Testis (tissue), 2 donors: ENCODE results near the gene CTNNB1.

Experiments
- POLR2A ChIP-seq: fragments of 450-650 bp; IDR thresholded peaks from one replicate; pipeline ENCODE4 v1.6.1; 2017; ENCODE audit warnings: antibody characterized with exemption, mild to moderate bottlenecking, moderate library complexity
- TF ChIP-seq, protein P1 (sequence below), 3 experiments: fragments of 450-650 bp in 2 of 3; fragments of 200-600 bp in 1 of 3; sonication (generic) in 1 of 3; IDR thresholded peaks; one replicate each; pipeline ENCODE4 v1.5.1; 2016 to 2019; ENCODE audit warnings: antibody characterized with exemption in 3 of 3, mild to moderate bottlenecking in 2 of 3, moderate library complexity in 1 of 3

DNA sequence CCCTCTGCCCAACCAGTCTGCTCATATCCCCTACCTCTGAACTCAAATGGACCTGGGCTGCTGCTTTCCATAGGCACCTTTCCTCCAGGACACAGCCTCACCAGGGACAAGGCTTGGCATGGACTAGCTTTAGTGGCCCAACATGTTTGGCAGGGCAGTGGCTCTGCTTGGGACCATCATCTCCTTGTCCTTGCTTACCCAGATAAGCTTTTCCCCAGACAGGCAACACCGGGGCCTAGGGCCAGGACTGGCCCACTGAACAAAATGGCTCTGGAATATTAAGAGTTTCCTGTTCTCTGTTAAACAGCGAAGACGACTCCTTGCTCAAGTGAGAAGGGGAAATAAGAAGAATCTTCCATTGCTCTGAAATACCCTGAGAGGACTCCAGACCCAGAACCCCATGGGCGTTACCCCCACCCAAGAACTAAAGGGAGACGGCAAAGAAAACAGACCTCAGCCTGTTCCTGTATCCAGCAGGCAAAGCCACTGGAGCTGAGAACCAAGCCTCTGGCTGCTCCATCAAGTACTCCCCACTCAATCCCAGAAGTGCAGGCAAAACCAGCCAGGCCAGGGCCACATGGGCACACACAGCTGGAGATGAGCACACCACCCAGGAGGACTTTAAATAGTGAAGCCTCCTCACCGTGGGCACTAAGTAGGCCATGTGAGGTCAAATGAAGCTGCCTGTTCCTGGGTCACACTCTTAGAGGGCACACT, 45.5 kb downstream of the CTNNB1 start:
- TF ChIP-seq, protein P1, sequence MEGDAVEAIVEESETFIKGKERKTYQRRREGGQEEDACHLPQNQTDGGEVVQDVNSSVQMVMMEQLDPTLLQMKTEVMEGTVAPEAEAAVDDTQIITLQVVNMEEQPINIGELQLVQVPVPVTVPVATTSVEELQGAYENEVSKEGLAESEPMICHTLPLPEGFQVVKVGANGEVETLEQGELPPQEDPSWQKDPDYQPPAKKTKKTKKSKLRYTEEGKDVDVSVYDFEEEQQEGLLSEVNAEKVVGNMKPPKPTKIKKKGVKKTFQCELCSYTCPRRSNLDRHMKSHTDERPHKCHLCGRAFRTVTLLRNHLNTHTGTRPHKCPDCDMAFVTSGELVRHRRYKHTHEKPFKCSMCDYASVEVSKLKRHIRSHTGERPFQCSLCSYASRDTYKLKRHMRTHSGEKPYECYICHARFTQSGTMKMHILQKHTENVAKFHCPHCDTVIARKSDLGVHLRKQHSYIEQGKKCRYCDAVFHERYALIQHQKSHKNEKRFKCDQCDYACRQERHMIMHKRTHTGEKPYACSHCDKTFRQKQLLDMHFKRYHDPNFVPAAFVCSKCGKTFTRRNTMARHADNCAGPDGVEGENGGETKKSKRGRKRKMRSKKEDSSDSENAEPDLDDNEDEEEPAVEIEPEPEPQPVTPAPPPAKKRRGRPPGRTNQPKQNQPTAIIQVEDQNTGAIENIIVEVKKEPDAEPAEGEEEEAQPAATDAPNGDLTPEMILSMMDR (IDR thresholded peaks at IDR 0.05): no peak
- no peak for TF ChIP-seq POLR2A
